GM18907 (cell line): ENCODE measurements around the gene CAPZA2.
"Not testable (repeated sequence)": the region's sequence is repeated elsewhere in the genome, so short reads cannot be mapped to it uniquely, and the experiment has no call there.

Experiments
- ATAC-seq: cut with Tn5 transposase; IDR thresholded peaks from one replicate; pipeline ENCODE4 v1.9.1; 2021; ENCODE audit warnings: mild to moderate bottlenecking, moderate library complexity; ENCODE audit not compliant: unreplicated experiment

Gene CAPZA2

GRCh38 chr7:116862234-116862950, at the start of gene CAPZA2:
TSS of gene CAPZA2 (plus strand) at chr7:116862587. CDS start at chr7:116862612, 25 bp downstream.
- peak; percentile 93 for ATAC-seq

GRCh38 chr7:116812860-116813259, 49.5 kb upstream of the CAPZA2 start:
- ATAC-seq = peak; percentile 67

GRCh38 chr7:116813371-116813770, 49.0 kb upstream of the CAPZA2 start:
- ATAC-seq = not testable (repeated sequence)

GRCh38 chr7:116815041-116815440, 47.3 kb upstream of the CAPZA2 start:
- no peak for ATAC-seq

GRCh38 chr7:116820149-116820548, 42.2 kb upstream of the CAPZA2 start:
- no peak for ATAC-seq

- ATAC-seq = not testable (repeated sequence)
These were observed 40.7 kb upstream of the CAPZA2 start for GRCh38 chr7:116821647-116822046.

- no peak for ATAC-seq
These were observed 37.9 kb upstream of the CAPZA2 start for GRCh38 chr7:116824449-116824848.

GRCh38 chr7:116828281-116828680, 34.1 kb upstream of the CAPZA2 start:
- ATAC-seq = no peak

GRCh38 chr7:116829041-116829440, 33.3 kb upstream of the CAPZA2 start:
- no peak for ATAC-seq

- no peak for ATAC-seq
These were observed 32.9 kb upstream of the CAPZA2 start for GRCh38 chr7:116829493-116829892.

- no peak for ATAC-seq
These were observed 29.7 kb upstream of the CAPZA2 start for GRCh38 chr7:116832692-116833091.

GRCh38 chr7:116834815-116835504, 27.4 kb upstream of the CAPZA2 start:
- ATAC-seq = no peak

GRCh38 chr7:116836048-116836447, 26.3 kb upstream of the CAPZA2 start:
- no peak for ATAC-seq

GRCh38 chr7:116836911-116837310, 25.5 kb upstream of the CAPZA2 start:
- ATAC-seq = no peak

- ATAC-seq = no peak
These were observed 24.8 kb upstream of the CAPZA2 start for GRCh38 chr7:116837586-116837985.

- ATAC-seq = no peak
These were observed 22.1 kb upstream of the CAPZA2 start for GRCh38 chr7:116840256-116840655.

- no peak for ATAC-seq
These were observed 20.0 kb upstream of the CAPZA2 start for GRCh38 chr7:116842371-116842770.

GRCh38 chr7:116843378-116843777, 19.0 kb upstream of the CAPZA2 start:
- no peak for ATAC-seq

GRCh38 chr7:116851175-116851574, 11.2 kb upstream of the CAPZA2 start:
- no peak for ATAC-seq

GRCh38 chr7:116851671-116852070, 10.7 kb upstream of the CAPZA2 start:
- ATAC-seq = no peak

GRCh38 chr7:116854132-116854531, 8.3 kb upstream of the CAPZA2 start:
- no peak for ATAC-seq

- no peak for ATAC-seq
These were observed 5.3 kb upstream of the CAPZA2 start for GRCh38 chr7:116857052-116857451.
